Neural progenitor cell (in vitro differentiated cells): Measurements from ENCODE around the gene SIVA1. TPM values are rescaled to one million over a fixed set of nuclear protein-coding genes. Genes with fewer than 3 reads are reported as not detected.

Experiments used
- DNase-seq: peaks from one replicate; pipeline ENCODE4 v3.0.0-alpha.2; 2016; ENCODE audit warnings: low spot score
- H2AFZ ChIP-seq: fragments of 200-600 bp; sonication (generic); replicated peaks from 2 replicates; pipeline ENCODE4 v1.6.1; 2016; ENCODE audit warnings: antibody characterized with exemption
- H3F3A ChIP-seq: fragments of 200-600 bp; sonication (generic); 2 replicates; pipeline ENCODE4 v1.6.1; 2016; ENCODE audit warnings: antibody characterized with exemption, low read depth
- H3K27ac ChIP-seq: fragments of 200-600 bp; sonication (generic); 2 replicates; pipeline ENCODE4 v1.5.1; 2016; ENCODE audit warnings: mild to moderate bottlenecking
- H3K27me3 ChIP-seq: fragments of 200-600 bp; sonication (generic); 2 replicates; pipeline ENCODE4 v1.6.1; 2016; ENCODE audit warnings: mild to moderate bottlenecking, moderate library complexity
- H3K36me3 ChIP-seq: fragments of 200-600 bp; sonication (generic); 2 replicates; pipeline ENCODE4 v1.5.1; 2016
- H3K4me1 ChIP-seq: fragments of 200-600 bp; sonication (generic); 2 replicates; pipeline ENCODE4 v1.6.1; 2016; ENCODE audit warnings: mixed run types
- H3K4me2 ChIP-seq: fragments of 200-600 bp; sonication (generic); 2 replicates; pipeline ENCODE4 v1.6.1; 2016
- H3K4me3 ChIP-seq: fragments of 200-600 bp; sonication (generic); 2 replicates; pipeline ENCODE4 v1.5.1; 2016
- H3K79me2 ChIP-seq: fragments of 200-600 bp; sonication (generic); 2 replicates; pipeline ENCODE4 v1.6.1; 2016; ENCODE audit warnings: low read depth
- H3K9ac ChIP-seq: fragments of 200-600 bp; sonication (generic); 2 replicates; pipeline ENCODE4 v1.6.1; 2016
- H3K9me3 ChIP-seq: fragments of 200-600 bp; sonication (generic); 2 replicates; pipeline ENCODE4 v1.5.1; 2016; ENCODE audit warnings: low read depth
- H4K20me1 ChIP-seq: fragments of 200-600 bp; sonication (generic); 2 replicates; pipeline ENCODE4 v1.6.1; 2016; ENCODE audit warnings: low read depth
- H3K27ac Mint-ChIP-seq: 3 replicates; pipeline ENCODE4 v1.8.0; 2021; ENCODE audit warnings: mixed read lengths
- H3K27me3 Mint-ChIP-seq: 2 replicates; pipeline ENCODE4 v1.8.0; 2022; ENCODE audit warnings: low read depth, mild to moderate bottlenecking, inconsistent platforms, moderate library complexity, mixed read lengths; ENCODE audit not compliant: insufficient read depth
- H3K36me3 Mint-ChIP-seq: 3 replicates; pipeline ENCODE4 v1.8.0; 2021; ENCODE audit warnings: mixed read lengths
- H3K4me1 Mint-ChIP-seq: 3 replicates; pipeline ENCODE4 v1.8.0; 2021; ENCODE audit warnings: mixed read lengths
- H3K4me3 Mint-ChIP-seq: 3 replicates; pipeline ENCODE4 v1.8.0; 2021; ENCODE audit warnings: mild to moderate bottlenecking, moderate library complexity, mixed read lengths
- H3K9me3 Mint-ChIP-seq: 3 replicates; pipeline ENCODE4 v1.8.0; 2020; ENCODE audit warnings: mixed read lengths
- CTCF ChIP-seq: fragments of 200-600 bp; sonication (generic); IDR thresholded peaks from 2 replicates; pipeline ENCODE4 v1.5.1; 2017; ENCODE audit warnings: antibody characterized with exemption, mild to moderate bottlenecking
- EZH2 ChIP-seq: fragments of 200-600 bp; sonication (generic); IDR thresholded peaks from 2 replicates; pipeline ENCODE4 v1.6.1; 2017; ENCODE audit warnings: antibody characterized with exemption, mild to moderate bottlenecking, moderate library complexity
- EZH2phosphoT487 ChIP-seq: fragments of 200-600 bp; sonication (generic); IDR thresholded peaks from 2 replicates; pipeline ENCODE4 v1.6.1; 2017; ENCODE audit warnings: antibody characterized with exemption
- total RNA-seq: library from RNA; depleted of rRNA; stranded (reverse); fragments of >200 nt; gene quantifications from 2 replicates; pipeline ENCODE4 v1.2.3, GENCODE V29; 2015; ENCODE audit warnings: low replicate concordance

SIVA1 gene
- total RNA-seq, 1 donor from 2014 or later, result 139 TPM

DNA sequence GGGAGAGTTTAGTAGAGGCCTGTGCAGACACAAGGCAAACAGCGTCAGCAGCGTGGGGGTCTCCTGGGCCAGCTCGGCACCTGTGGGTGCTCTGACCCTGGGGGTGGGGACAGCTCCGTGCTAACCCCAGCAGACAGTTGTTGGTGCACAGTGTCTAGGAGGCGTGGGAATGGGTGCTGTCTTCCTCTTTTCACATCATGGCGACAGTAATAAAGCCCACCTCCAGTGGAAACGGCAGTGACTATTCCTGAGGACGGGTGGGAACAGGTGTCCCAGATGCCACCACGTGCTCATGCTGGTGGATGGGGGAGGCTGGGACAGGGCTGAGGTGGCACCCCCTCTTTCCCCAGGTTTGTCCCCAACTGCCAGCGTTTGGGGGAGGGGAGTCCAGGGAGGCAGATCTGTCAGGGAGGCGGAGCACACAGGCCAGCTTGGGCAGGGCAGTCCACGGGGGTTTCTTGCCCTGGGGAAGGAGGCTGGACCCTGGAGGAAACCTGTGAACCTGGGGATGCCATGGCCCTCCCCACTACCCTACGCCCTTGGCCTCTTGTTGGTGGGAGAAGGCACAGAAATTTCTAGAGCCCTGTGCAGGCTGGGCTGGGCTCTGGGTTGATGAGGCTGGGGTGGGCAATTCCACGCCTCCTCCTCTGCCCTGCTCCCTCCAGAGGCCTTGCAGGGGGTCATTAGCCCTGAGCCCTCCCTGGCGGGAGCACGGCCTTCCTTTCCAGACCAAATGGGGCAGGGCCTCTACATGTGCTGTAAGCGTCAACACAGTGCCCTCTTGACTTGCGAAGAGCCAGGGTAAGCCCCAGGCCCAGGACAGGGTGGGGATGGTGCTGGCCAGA is 51.8 kb downstream of the SIVA1 start:
- Histone ChIP-seq H3K27me3 (peaks cover 41% of the 10 kb centered on the region), H3K9ac (no peak overlapping the region), H3K4me3 (no peak overlapping the region), H3F3A (peaks cover 9% of the 10 kb centered on the region), H4K20me1 (peaks cover 13% of the 10 kb centered on the region), H3K9me3 (no peaks in the 10 kb centered on the region), H3K4me2 (no peak overlapping the region), H3K27ac (no peak overlapping the region), H3K79me2 (no peaks in the 10 kb centered on the region), H3K4me1 (no peaks in the 10 kb centered on the region), H2AFZ (no peak overlapping the region), H3K36me3 (no peaks in the 10 kb centered on the region)
- H3K27ac Mint-ChIP-seq, result no peak overlapping the region
- H3K4me1 Mint-ChIP-seq, result peaks cover 6% of the 10 kb centered on the region
- peaks cover 2% of the 10 kb centered on the region for H3K9me3 Mint-ChIP-seq
- H3K27me3 Mint-ChIP-seq, result peaks cover 25% of the 10 kb centered on the region
- no peak overlapping the region for H3K4me3 Mint-ChIP-seq
- no peak for DNase-seq
- no peak for TF ChIP-seq EZH2phosphoT487
- TF ChIP-seq CTCF, result no peak
- no peak for TF ChIP-seq EZH2
- no peaks in the 10 kb centered on the region for H3K36me3 Mint-ChIP-seq

DNA sequence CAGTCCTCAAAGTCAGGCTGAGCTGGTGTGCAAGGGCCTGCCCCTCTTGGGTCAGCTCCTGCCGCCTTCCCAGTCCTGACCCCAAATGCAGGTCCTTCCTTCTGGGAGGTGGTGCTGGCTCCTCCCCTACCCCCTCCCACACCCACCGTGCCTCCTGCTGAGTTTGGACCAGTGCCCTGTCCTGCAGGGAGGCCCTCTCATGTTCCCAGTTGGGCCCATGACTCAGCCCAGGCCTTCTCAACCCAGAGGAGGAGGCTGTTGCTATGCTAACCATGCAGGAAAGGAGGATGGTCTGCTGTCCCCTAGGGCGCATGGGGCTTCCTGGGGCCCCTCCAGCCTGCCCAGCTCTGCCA is 52.4 kb downstream of the SIVA1 start:
- Histone ChIP-seq H3F3A (peaks cover 3% of the 10 kb centered on the region), H3K27ac (no peak overlapping the region), H3K36me3 (no peaks in the 10 kb centered on the region), H3K4me3 (no peak overlapping the region), H3K79me2 (no peaks in the 10 kb centered on the region), H3K9ac (no peak overlapping the region), H3K4me1 (no peaks in the 10 kb centered on the region), H4K20me1 (peaks cover 9% of the 10 kb centered on the region), H3K4me2 (no peak overlapping the region), H3K27me3 (peaks cover 35% of the 10 kb centered on the region), H2AFZ (no peak overlapping the region), H3K9me3 (no peaks in the 10 kb centered on the region)
- DNase-seq, result no peak
- H3K4me1 Mint-ChIP-seq, result peaks cover 3% of the 10 kb centered on the region
- TF ChIP-seq EZH2phosphoT487 (no peak), EZH2 (no peak), CTCF (no peak)
- H3K4me3 Mint-ChIP-seq, result no peak overlapping the region
- peaks cover 23% of the 10 kb centered on the region for H3K27me3 Mint-ChIP-seq
- no peaks in the 10 kb centered on the region for H3K9me3 Mint-ChIP-seq
- no peaks in the 10 kb centered on the region for H3K36me3 Mint-ChIP-seq
- H3K27ac Mint-ChIP-seq, result no peak overlapping the region

DNA sequence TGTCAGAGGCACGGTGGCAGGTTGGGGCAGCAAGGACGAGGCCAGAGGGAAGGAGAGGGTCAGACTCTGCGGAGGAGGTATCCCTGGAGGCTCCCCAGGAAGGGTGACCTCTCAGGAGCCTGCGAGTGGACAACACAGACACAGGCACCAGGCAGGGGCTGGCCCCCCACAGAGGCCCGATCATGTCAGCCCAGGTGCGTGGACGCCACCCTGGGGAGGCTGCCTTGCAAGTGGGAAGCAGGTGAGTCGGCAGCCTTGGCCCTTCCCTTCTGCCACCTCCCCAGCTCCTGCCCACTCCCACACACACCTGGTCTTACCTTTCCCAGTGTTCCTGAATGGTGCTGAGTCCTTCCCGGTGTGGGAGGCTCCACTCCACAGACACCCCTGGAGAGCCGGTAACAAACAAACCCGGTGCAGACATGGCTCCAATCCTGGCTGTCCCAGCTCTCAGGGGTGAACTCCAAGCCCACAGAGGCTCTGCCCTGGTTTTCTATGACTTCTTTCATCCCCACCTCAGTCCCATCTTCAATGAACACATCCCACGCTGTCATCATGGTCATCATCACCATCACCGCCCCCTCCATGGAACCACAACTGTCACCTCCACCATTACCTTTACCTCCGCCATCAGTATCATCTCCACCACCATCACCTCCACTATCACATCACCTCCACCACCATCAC is 53.1 kb downstream of the SIVA1 start:
- Histone ChIP-seq H4K20me1 (peaks cover 9% of the 10 kb centered on the region), H3K79me2 (no peaks in the 10 kb centered on the region), H3K27ac (no peak overlapping the region), H3K4me3 (no peak overlapping the region), H3K27me3 (peaks cover 27% of the 10 kb centered on the region), H3K9ac (no peak overlapping the region), H3F3A (peaks cover 3% of the 10 kb centered on the region), H3K36me3 (no peaks in the 10 kb centered on the region), H3K4me2 (no peak overlapping the region), H3K4me1 (no peaks in the 10 kb centered on the region), H3K9me3 (no peaks in the 10 kb centered on the region), H2AFZ (no peak overlapping the region)
- DNase-seq, result no peak
- Mint-ChIP-seq H3K9me3 (no peaks in the 10 kb centered on the region), H3K4me1 (peaks cover 3% of the 10 kb centered on the region), H3K4me3 (peak overlapping the region; percentile 0), H3K27ac (no peak overlapping the region), H3K36me3 (no peaks in the 10 kb centered on the region), H3K27me3 (peaks cover 22% of the 10 kb centered on the region)
- TF ChIP-seq EZH2, result no peak
- no peak for TF ChIP-seq CTCF
- no peak for TF ChIP-seq EZH2phosphoT487
